Activated CD8-positive, alpha-beta memory T cell treated with anti-CD3 and anti-CD28 coated beads, Interleukin-2, amount 50 U/mL, for 1 hour (primary cell): Measurements from ENCODE around the gene TLX1.

ENCODE experiments used
- DNase-seq: peaks from one replicate; pipeline ENCODE4 v3.0.0-alpha.2; 2020; ENCODE audit errors: extremely low read depth

TLX1 gene

DNA sequence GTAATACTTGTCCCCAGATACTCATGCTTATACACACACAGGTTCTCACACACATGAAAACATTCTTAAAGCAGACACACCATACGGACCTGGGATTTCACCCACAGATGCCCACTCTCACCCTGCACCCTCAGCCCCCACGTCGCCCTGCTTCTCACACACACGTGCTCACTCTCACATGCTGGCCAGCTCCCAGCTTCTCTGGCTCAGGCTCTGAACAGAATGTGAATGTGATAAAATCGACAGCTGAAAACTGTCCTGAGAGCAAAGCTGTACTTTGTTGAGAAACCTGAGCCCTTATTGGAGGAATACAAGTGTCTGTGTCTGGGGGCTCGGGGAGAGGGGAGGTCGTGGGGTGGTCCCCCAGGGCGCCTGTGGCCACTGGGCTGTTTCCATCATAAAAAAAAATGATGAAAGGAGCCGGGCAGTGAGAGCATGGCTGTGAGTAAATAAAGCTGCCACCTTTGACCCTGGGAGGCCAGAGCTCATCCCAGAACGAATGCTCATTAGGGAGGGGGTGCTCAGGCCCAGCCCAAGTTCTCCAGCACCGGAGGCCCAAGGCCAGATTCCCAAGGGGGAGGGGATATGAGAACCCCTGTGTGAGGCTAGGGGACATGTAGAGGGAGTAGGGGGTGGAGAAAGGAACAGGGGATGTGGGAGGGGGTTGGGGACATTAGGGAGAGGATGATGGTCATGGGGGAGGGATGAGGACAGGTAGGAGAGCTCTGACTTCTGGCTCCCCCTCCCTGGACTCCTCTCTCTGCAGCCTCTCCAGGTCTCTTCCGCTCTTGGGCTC, 18.1 kb upstream of the TLX1 start:
- DNase-seq = no peak

DNA sequence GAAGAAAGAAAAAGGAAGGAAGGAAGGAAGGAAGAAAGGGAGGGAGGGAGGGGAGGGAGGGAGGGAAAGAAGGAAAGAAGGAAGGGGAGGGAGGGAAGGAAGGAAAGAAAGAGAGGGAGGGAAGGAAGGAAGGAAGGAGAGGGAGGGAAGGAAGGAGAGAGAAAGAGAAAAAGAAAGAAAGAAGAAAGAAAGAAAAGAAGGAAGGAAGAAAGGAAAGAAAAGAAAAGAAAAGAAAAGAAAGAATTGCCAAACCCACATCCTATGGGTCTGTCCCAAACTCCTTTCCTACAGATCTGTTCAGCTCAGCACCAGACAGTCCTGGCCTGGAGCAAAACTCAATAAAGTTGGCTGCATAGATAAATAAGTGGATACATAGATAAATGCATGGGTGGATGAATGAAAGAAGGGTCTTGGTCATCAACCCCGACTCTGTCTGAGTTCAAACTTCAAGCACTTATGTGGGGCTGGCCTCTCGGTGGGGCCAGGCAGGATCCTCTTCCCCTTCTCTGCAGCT, 17.2 kb upstream of the TLX1 start:
- no peak for DNase-seq

DNA sequence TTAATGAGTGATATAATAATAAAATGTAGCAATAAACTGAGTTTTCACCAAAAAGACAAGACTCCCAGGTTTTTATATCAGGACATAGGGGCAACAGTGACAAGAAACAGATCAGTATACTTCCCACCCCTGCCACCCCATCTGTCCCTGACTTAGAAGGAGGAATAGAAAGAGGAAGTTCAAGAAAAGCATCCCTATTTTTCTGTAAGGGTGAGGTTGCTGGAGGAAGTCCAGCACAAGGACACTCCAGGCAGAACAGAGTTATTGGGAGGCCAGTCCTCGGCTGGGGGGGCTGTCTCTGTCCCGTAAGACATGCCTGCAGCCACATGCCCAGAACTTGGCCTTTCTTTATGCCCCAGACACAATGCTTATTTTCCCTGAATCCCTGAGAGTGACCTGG, 16.5 kb upstream of the TLX1 start:
- no peak for DNase-seq

DNA sequence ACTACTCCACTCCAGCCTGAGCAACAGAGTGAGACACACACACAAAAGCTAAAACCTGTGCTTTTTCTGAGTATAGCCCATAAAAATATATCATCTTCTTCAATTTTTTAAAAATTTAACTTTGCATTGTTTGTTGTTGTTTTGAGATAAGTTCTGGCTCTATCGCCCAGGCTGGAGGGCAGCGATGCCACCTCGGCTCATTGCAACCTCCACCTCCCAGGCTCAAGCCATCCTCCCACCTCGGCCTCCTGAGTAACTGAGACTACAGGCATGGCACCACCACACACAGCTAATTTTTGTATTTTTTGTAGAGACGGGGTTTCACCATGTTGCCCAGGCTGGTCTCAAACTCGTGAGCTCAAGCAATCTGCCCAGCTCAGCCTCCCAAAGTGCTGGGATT, 14.3 kb upstream of the TLX1 start:
- DNase-seq = no peak

DNA sequence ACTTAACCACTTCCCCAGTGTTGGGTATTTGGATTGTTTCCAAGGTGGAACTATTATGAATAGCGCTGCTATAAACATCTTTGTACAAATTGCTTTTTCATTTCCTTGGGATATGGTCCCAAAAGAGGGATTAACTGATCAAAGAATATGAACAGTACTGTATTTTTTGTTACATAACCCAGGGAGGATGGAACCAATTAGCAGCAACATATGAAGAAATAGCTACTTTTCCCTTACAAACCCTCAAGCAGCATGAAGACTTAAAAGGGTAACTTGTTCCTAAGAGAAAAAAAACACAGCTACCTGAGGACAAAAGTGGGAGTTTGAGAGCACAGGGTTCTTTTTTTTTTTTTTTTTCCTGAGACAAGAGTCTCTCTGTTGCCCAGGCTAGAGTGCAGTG, 13.1 kb upstream of the TLX1 start:
- no peak for DNase-seq

DNA sequence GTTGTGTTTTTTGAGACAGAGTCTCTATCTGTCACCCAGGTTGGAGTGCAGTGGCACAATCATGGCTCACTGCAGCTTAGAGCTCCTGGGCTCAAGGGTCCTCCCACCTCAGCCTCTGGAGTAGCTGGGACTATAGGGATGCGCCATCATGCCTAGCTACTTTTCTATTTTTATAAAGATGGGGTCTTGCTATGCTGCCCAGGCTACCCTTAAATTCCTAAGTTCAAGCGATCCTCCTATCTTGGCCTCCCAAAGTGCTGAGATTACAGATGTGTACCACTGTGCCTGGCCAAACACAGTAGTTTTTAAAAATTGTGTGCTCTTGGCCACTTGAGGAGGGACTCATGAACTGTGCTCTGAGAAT, 10.6 kb upstream of the TLX1 start:
- DNase-seq = no peak

DNA sequence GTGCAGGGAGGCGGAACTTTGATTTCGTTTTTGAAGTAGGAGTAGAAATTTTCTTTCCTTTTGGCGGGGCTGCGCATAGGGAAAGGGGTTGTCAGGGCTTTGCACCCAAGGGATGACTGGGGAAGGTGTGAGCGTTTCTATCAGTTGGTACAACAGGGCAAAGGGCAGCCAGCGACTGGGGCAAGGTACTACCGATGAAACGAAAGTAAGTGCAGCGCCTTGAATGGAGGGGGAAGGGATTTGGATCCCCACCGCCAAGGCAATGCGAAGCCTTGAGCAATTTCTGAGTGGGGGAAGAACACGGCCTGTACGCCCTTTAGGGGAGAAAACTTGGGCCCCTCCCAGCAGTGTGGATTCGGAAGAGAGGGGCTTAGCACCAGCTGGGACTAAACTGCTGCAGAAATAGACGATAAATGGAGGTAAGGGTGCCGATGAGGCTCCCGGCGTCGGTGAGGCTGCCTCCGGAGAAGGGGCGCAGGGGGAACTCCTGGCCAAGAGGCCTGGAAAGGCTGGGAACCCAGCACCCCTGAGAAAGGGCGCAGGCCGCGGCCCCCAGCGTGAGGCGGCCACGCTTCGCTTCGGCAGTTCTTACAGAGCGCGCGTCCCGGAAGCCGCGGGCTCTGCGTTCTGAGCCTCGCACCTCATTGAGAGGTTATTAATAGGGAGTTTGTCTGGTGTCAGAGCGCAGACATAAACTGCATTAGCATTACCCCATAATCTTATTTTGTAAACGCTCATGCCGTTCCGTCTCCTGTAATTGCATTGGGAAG, 10.0 kb upstream of the TLX1 start:
- no peak for DNase-seq

DNA sequence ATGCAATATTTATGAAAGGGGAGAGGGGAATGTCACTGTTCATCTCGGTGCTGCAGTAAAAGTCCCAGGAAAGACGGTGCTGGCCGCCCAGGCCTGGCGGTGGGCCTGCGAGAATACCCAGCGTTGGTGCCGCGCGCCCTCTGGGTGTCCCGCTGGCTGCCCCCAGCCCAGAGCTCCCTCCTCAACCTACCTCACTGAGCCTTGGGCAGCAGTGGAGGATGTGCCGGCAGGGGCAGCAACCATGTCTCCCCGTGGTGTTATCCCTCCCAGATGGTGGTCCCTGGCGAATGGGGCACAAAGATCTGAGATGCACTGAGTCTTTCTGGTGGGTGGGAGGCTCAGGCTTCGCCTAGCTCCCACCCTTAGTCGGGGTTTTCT, 9.5 kb upstream of the TLX1 start:
- no peak for DNase-seq

DNA sequence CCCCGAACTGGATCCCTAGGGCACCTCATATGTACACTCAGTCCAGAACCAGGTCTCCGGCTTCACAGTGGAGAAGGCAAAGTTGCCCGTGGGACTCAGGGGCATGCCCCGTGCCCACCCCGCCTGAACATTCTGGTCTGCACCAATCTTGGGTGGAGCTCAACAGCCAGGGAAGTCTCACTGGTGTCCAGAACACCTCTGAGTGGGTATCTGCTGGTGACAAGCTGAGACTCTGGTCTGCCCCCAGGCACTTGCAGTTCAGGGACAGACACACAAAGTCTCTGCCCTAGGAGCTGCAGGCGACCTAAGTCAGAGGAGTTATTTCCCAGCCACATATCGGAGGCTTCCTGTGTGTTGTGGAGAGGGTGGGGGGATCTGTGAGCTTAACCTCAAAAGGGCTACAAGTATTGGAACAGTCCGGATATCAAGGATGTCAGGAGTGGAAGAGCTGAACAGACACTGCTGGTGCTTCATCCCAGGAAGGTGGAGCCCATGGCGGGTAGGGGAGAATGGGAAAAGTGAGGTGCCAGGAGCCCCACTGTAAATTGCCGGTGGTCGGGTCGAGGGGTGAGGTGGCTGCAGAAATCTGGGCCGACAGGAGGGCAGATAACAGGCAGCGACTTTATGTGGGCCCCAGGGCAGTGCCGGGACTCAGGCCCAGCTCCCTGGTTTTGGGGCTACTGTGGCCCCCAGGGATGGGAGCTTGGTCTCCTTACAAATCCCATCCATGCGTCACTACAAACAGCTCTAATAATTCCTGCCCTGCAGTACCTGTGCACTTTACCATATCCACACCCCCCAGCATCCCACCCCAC, 8.6 kb upstream of the TLX1 start:
- DNase-seq = no peak

DNA sequence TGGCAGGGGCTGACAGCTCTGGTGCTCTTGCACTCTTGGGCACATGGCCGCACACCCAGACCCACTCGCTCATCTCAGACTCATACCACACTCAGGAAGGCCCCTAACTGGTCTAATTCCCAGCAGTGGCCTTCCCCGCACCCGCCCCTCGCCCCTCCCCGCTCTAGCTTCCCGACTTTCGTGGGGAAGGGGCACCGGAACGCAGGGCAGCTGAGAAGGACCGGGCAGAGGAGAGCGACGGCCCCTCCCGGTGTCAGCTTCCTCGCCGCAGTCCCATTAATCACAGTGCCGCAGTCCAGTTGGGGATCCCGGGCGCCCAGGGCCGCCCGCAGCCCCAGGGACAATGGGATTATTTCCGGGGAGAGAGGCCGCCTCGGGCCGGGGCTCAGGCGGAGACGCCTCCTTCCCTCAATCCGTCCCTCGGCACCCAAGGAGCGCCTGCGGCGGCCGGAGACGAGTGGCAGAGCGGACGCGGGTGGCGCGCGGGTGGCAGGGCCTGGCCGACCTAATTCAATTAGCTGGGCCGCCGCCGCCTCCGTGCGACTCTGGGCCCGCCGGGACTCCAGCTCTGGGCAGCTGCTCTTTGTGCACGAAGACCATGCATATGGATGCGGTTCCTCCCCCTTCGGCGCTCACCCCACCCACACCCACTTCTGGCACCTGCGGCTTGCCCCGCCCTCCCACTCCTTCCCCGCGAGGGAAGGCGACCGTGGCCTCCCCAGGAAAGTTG, 7.8 kb upstream of the TLX1 start:
- DNase-seq = no peak

DNA sequence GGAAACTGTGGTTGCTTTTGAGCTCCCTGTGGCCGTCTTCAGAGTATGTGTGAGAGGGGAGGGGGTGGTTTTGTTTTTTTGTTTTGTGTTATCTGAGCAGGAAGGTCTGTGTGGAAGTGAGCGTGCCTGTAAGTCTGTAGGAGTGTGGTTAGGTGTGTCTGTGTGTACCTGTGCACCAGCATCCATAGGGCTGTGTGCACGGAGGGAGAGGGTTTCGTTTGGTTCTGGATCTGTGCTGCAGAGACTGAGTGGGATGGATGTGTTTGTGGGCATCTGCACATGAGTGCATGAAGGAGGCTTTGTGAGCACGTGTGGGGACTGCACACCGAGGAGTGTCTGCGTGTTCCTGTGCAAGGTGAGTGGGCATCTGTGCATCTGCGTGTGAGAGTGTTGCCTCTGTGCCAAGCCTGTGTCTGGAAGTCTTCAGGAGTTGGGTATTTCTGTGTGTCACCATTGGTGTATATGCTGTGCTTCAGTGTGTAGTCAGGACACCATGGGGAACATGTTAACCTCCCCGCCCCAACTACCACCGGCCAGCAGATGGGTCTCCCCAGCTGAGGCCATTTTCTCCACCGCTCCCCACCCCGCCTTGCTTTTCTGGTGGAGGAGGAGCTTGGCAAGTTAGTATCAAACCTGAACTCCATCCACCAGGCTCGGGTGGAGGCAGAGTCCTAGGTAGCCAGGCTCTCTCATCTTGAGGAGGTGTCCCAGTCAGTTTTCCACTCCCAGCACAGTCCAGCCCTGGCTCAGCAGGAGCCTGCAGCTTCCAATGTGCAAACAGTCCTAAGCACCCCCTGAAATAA, 7.1 kb upstream of the TLX1 start:
- no peak for DNase-seq

DNA sequence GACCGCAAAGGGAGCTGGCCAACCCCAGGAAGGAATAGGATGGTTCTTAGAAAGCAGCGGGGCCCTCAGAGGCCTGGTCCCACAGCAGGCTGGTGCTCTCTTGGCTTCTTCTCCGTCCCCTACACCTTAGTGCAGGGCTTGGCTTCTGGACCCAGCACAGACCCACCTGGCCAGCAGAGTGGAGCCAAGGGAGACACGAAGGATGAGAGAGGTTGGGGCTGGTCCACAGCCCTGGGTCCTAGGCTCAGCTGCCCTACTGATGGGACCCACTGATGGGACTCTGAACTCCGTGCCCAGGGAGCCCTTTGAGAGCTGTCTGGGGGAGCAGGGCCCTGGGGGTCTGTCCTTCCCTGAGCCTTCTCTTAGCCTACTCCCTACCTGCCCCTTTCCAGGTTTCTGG, 6.2 kb upstream of the TLX1 start:
- DNase-seq = no peak

DNA sequence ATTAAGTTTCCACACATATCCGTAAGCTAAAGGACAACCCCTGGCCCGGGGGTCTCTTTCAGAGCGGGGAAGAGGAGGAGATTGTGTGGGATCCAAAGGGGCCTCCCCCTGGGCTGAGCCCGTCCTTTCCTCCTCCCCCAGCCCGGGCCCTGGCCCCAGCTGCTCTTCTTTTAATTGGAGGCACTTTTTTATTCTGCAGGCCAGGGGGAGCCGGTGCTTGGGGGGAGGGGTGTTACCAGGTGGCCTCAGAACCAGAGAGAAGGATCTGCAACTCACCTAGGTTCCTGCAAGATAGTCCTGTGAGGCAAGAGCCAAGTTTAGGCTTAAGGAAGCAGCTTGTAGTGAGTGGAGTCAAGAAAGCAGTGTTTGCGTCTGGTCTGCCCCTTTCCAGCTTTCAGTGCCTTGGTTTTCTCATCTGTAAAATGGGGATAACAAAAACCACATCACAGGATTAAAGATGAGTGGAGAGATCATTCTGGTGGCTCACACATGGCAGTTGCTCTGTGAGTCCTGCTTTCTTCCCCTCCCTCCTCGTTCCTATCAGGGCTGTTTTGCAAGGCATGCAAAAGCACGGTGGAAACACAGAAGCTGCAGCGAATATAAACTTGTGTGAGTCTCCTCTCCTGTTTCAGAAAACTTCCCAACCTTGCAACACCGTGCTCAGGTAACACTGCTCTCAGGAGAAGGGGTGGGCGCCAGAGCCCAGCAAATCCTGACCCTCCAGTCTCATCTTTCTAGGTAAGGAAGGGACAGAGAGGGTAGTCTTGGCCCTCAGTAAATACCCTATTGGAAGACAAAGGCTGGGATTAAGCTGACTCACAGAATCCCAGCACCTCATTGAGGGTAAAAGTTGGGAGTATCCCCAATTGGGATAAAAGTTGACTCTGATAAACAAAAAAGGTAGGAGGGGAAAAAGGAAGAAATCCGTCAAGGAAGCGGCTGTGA, 4.1 kb upstream of the TLX1 start:
- no peak for DNase-seq

DNA sequence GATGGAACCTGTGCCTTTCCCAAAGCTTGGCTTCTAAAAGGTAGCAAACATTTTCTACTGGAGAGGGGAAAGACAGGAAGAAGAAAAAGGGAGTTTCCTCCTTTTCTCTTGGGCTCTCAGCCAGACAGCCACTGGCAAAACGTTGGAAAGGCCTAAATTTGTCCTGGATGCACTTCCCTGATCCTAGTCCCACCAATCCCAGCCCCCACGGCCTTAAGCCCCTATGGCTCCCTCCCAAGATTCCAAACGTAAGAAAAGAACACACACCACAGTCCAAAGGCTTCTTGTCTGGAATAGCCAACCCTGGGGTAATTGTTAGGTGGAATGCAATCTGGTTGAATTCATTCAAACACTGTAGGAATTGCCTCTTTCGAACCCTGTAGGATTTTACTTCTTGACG, 959 bp upstream of the TLX1 start:
- DNase-seq = no peak

DNA sequence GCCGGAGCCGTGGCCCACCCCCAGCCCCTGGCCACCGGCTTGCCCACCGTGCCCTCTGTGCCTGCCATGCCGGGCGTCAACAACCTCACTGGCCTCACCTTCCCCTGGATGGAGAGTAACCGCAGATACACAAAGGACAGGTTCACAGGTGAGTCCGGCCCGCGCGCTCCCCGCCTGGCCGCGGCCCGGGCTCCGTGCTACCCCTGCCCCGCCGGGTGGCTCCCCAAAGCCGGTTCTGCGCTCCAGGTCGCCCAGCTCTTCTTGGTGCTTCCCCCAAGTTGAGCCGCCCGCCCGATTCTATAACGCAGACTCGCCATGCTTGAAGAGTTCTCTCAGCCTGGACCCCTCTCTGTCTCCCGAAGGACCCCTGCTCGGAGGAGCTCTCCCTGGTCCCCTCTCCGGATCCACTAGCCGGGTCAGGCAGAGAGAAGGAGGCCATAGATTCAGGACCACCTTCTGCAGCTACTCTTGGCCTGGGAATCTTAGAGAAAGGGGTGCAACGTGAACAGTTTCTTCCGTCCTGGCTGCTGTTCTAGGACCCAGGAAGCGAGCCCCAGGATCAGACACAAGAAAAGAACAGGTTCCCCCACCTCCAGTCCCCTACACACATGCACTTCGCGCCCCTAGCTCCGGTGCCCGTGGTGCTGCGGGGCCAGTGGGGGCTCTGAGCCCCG, 999 bp downstream of the TLX1 start:
- DNase-seq = no peak

DNA sequence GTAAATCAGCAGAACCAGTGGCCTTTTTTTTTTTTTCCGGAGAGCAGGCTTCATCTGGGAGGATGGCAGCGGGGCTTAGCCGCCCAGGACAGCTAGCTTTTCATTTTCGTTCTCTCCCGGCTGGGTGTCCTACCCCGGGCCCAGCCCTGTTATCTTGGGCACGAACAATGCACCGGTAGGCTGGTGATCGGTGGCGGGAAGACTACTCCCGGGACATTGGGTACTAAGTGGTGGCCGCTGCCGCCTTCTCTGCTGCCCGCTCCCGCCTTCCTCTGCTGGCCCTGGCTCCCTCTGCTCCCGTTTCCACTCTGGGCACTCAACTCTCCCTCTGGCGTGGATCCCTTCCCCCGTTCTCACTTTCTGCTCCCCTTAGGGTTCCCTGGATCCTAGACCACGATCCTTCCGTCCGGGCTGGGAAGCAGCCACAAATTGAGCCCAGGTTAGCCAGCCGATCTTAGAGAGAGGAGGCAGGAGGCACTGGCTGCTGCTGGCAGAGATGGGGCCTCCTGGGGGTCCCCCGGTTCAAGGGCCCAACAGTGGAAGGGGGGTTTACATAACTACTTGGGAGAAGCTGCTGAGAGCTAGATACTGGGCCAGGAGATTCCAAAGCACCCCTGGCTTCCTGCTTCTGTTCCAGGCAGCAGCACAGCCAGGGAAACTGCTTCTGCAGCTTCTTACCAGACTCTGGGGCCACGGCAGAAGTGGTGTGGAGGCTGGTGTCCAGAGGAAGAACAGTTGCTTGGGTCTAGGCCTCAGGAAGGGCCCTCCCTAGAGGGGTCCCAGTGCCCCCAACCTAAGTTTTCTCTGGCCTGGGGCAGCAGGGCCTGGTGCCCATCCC, 1.8 kb downstream of the TLX1 start:
- DNase-seq = no peak

DNA sequence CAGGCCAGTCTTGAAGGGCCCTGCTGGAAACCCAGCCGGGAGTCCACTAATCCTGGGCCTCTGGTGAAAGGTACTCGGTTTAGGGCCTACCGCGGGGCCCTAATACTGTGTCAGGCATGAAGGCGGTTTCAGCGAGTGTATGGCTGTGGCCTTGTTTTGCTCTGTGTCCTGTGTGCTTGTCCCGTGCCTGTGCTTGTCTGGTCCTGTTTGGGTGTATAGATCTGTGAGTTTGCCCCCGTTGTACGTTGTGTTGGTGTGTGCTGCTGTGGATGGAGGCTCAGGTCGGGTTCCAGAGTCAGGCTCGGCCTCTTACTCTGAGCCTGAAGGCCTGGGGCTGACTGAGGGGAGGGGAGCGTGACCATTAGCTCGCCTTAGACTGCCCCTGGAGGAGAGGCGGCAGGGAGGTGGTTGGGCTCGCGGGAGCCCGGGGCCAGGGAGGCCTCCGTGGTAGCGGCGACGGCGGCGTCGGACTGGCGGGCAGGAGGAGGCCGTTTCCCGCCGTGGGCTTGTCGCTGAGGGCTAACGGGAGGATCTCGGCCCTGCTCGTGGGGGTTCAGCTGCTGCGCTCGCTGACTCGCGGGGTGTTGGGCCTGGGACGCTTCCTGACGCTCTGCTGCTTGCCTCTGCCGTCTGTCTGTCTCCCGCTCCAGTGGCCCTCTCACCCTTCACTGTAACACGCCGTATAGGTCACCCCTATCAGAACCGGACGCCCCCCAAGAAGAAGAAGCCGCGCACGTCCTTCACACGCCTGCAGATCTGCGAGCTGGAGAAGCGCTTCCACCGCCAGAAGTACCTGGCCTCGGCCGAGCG, 2.6 kb downstream of the TLX1 start:
- DNase-seq = no peak
